ENCODE measurements around the gene TCF20.

DNA sequence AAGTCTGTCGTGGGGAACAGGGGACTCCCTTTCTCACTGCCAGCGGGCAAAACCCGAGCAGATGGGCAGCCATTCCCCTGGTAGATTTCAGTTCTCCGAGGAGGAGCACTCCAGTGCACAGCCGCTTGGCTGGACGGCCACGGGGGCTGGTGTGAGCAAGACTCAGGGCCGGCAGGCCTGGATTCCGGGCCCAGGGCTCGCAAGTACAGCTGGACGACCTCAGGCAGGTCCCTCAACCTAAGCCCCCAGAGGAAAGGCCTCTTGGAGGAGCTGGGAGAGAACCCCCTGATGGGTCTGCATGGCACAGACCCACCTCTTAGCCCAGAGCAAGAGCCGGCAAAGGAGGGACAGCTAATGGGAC lies 31.3 kb upstream of the TCF20 start:
- TF ChIP-seq, protein P1, sequence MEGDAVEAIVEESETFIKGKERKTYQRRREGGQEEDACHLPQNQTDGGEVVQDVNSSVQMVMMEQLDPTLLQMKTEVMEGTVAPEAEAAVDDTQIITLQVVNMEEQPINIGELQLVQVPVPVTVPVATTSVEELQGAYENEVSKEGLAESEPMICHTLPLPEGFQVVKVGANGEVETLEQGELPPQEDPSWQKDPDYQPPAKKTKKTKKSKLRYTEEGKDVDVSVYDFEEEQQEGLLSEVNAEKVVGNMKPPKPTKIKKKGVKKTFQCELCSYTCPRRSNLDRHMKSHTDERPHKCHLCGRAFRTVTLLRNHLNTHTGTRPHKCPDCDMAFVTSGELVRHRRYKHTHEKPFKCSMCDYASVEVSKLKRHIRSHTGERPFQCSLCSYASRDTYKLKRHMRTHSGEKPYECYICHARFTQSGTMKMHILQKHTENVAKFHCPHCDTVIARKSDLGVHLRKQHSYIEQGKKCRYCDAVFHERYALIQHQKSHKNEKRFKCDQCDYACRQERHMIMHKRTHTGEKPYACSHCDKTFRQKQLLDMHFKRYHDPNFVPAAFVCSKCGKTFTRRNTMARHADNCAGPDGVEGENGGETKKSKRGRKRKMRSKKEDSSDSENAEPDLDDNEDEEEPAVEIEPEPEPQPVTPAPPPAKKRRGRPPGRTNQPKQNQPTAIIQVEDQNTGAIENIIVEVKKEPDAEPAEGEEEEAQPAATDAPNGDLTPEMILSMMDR (IDR thresholded peaks at IDR 0.05), result no peak
- no peak for TF ChIP-seq EP300 (IDR thresholded peaks at IDR 0.05)
- no peak for TF ChIP-seq POLR2A (IDR thresholded peaks at IDR 0.05; ENCODE audit: low read depth)

All from esophagus muscularis mucosa (tissue), 4 donors.